HEK293T (cell line): Measurements from ENCODE around the gene GALNT8.
"Not testable (repeated sequence)": the region's sequence is repeated elsewhere in the genome, so short reads cannot be mapped to it uniquely, and the experiment has no call there.

Experiments
- CTCF ChIA-PET: fragments of 350-600 bp; formaldehyde crosslinking; extraction: SDS; loops from one replicate; lab custom pipeline; 2021; ENCODE audit warnings: antibody characterized with exemption, inconsistent platforms; lab: Yijun Ruan, JAX
- POLR2A ChIA-PET: fragments of 350-600 bp; formaldehyde crosslinking; extraction: SDS; loops from one replicate; lab custom pipeline; 2020; ENCODE audit warnings: antibody characterized with exemption, inconsistent platforms; lab: Yijun Ruan, JAX
- DNase-seq: peaks from one replicate; pipeline ENCODE4 v3.0.0; 2012; ENCODE audit warnings: mixed read lengths; ENCODE audit errors: extremely low spot score
- ARNT ChIP-seq: fragments of 450-650 bp; IDR thresholded peaks from 2 replicates; pipeline ENCODE4 v1.6.1; 2017; ENCODE audit warnings: mild to moderate bottlenecking
- BHLHE40 ChIP-seq: fragments of 450-650 bp; IDR thresholded peaks from 2 replicates; pipeline ENCODE4 v1.6.1; 2016; ENCODE audit warnings: mild to moderate bottlenecking, moderate library complexity, borderline replicate concordance
- CTBP1 ChIP-seq: fragments of 450-650 bp; IDR thresholded peaks from 2 replicates; pipeline ENCODE4 v1.6.1; 2016; ENCODE audit warnings: borderline replicate concordance
- ELF4 ChIP-seq: fragments of 450-650 bp; IDR thresholded peaks from 2 replicates; pipeline ENCODE4 v1.6.1; 2017; ENCODE audit warnings: antibody characterized with exemption
- FOXA1 ChIP-seq: fragments of 450-650 bp; IDR thresholded peaks from 2 replicates; pipeline ENCODE4 v1.6.1; 2016; ENCODE audit warnings: mild to moderate bottlenecking
- FOXK2 ChIP-seq: fragments of 450-650 bp; IDR thresholded peaks from 2 replicates; pipeline ENCODE4 v1.6.1; 2016; ENCODE audit warnings: mild to moderate bottlenecking
- FOXM1 ChIP-seq: fragments of 450-650 bp; IDR thresholded peaks from 2 replicates; pipeline ENCODE4 v1.6.1; 2017; ENCODE audit warnings: mild to moderate bottlenecking, borderline replicate concordance
- HDGF ChIP-seq: fragments of 450-650 bp; IDR thresholded peaks from 2 replicates; pipeline ENCODE4 v1.6.1; 2017; ENCODE audit warnings: antibody characterized with exemption, borderline replicate concordance
- L3MBTL2 ChIP-seq: fragments of 450-650 bp; conservative IDR thresholded peaks from 2 replicates; pipeline ENCODE4 v1.6.1; 2016; ENCODE audit warnings: mild to moderate bottlenecking
- LEF1 ChIP-seq: fragments of 450-650 bp; IDR thresholded peaks from 2 replicates; pipeline ENCODE4 v1.6.1; 2017; ENCODE audit warnings: mild to moderate bottlenecking, borderline replicate concordance
- NFRKB ChIP-seq: fragments of 450-650 bp; IDR thresholded peaks from 2 replicates; pipeline ENCODE4 v1.6.1; 2016; ENCODE audit warnings: mild to moderate bottlenecking, moderate library complexity
- SP1 ChIP-seq: fragments of 450-650 bp; IDR thresholded peaks from 2 replicates; pipeline ENCODE4 v1.6.1; 2017
- SUZ12 ChIP-seq: fragments of 450-650 bp; IDR thresholded peaks from 2 replicates; pipeline ENCODE4 v1.6.1; 2016; ENCODE audit warnings: mild to moderate bottlenecking
- TARDBP ChIP-seq: fragments of 450-650 bp; IDR thresholded peaks from 2 replicates; pipeline ENCODE4 v1.6.1; 2016
- ZNF384 ChIP-seq: fragments of 450-650 bp; IDR thresholded peaks from 2 replicates; pipeline ENCODE4 v1.6.1; 2016
- TF ChIP-seq, protein P1 (sequence below): fragments of 450-650 bp; IDR thresholded peaks from 2 replicates; pipeline ENCODE4 v1.6.1; 2016

GALNT8 gene

DNA sequence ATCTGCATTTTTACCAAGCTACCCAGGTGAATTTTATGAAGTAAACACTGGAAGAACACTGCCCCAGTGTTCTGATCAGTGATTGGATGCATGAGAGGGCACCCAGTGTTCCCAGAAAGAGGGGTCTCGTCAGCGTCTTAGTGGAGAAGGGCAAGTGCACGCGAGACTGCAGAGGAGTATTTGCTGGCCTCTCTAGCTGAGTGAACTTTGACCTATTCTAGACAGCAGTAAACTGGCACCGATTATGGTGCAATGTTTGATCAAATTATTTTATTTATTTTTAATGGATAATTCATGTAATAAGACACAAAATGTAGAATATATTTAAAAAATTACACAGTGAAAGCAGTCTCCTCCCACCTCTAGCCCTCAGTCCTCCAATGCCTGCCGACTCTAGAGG lies 5.3 kb upstream of the GALNT8 start:
- POLR2A ChIA-PET, result no interaction called here
- DNase-seq, result no peak
- CTCF ChIA-PET, result no interaction called here
- TF ChIP-seq LEF1, result no peak

DNA sequence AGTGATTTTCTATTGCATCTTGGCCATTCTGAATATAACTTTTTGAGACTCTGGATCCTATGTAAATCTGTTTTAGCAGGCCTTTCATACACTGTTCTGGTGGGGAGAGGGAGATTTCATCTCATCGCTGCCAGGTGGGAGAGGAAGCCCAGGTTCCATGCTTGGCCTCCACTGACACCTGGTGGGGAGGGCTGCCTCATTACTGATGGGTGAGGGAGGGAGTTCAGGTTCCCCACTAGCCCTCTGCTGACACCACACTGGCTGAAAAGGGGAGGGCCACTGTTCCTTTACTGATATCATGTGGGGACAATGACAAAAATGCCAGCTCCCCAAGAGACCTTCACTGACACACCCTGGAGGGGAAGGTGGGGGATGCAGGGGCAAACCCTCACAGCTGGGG lies 2.4 kb upstream of the GALNT8 start:
- no peak for TF ChIP-seq FOXK2
- no peak for TF ChIP-seq NFRKB
- no peak for TF ChIP-seq FOXM1
- TF ChIP-seq HDGF, result no peak
- no peak for TF ChIP-seq ELF4
- TF ChIP-seq, protein P1, sequence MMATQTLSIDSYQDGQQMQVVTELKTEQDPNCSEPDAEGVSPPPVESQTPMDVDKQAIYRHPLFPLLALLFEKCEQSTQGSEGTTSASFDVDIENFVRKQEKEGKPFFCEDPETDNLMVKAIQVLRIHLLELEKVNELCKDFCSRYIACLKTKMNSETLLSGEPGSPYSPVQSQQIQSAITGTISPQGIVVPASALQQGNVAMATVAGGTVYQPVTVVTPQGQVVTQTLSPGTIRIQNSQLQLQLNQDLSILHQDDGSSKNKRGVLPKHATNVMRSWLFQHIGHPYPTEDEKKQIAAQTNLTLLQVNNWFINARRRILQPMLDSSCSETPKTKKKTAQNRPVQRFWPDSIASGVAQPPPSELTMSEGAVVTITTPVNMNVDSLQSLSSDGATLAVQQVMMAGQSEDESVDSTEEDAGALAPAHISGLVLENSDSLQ, result no peak
- TF ChIP-seq ARNT, result no peak
- no peak for TF ChIP-seq LEF1
- no peak for TF ChIP-seq FOXA1
- TF ChIP-seq ZNF384, result no peak
- TF ChIP-seq SP1, result no peak
- TF ChIP-seq SUZ12, result no peak
- TF ChIP-seq CTBP1, result no peak
- no peak for TF ChIP-seq L3MBTL2
- TF ChIP-seq BHLHE40, result no peak
- no peak for TF ChIP-seq TARDBP
- POLR2A ChIA-PET, result no interaction called here
- CTCF ChIA-PET, result no interaction called here

GRCh38 chr12:4720637-4720995 lies 416 bp downstream of the GALNT8 start:
- TF ChIP-seq NFRKB (no peak), HDGF (no peak), ARNT (no peak), TARDBP (no peak), SUZ12 (no peak), CTBP1 (no peak), L3MBTL2 (no peak), BHLHE40 (no peak), ZNF384 (no peak)
- TF ChIP-seq, protein P1, result no peak
- POLR2A ChIA-PET, result no interaction called here
- no peak for DNase-seq
- CTCF ChIA-PET, result no interaction called here

More for the DNA sequence above, 2.4 kb upstream of the GALNT8 start:
- DNase-seq, result no peak

- POLR2A ChIA-PET, DNase-seq, CTCF ChIA-PET: not testable (repeated sequence)
Measured at GRCh38 chr12:4721587-4721986, 1.4 kb downstream of the GALNT8 start.

DNA sequence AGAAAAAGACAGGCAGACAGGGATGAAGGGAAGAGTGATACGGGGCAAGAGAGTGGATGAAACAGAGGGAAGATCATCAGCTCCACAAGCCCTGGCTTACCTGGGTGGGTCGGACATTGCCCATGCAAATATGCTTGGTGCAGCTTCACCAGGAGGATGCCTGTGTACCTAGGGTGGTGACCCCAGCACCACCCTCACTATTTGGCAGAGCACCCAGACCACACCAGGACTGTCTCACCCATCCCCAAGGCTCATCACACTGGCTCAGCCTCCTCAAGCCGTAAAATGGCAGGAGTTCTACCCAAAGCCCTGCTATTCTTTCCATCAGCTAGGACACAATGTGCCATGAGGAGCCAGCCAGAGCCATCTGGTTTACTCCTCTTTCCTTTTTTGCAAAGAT lies 3.0 kb downstream of the GALNT8 start:
- no peak for DNase-seq
- CTCF ChIA-PET, result no interaction called here
- POLR2A ChIA-PET, result no interaction called here
- no peak for TF ChIP-seq TARDBP
- no peak for TF ChIP-seq LEF1
- TF ChIP-seq SUZ12, result no peak
- no peak for TF ChIP-seq L3MBTL2
- TF ChIP-seq, protein P1, result no peak
- no peak for TF ChIP-seq SP1

- no peak for DNase-seq
- no peak for TF ChIP-seq L3MBTL2
- TF ChIP-seq SUZ12, result no peak
- no peak for TF ChIP-seq ELF4
- no peak for TF ChIP-seq FOXK2
- no peak for TF ChIP-seq ZNF384
- no peak for TF ChIP-seq NFRKB
- no peak for TF ChIP-seq LEF1
- TF ChIP-seq CTBP1, result no peak
- CTCF ChIA-PET, result no interaction called here
- POLR2A ChIA-PET, result no interaction called here
Measured at GRCh38 chr12:4725057-4725456, 4.9 kb downstream of the GALNT8 start.

- TF ChIP-seq ARNT, result no peak
- TF ChIP-seq TARDBP, result no peak
- no peak for TF ChIP-seq SUZ12
- no peak for TF ChIP-seq BHLHE40
- no peak for TF ChIP-seq NFRKB
- no peak for TF ChIP-seq FOXM1
- TF ChIP-seq ZNF384, result no peak
- no peak for TF ChIP-seq ELF4
- no peak for TF ChIP-seq FOXA1
- no peak for DNase-seq
- CTCF ChIA-PET, result interaction anchor here (1.2 kb wide), 1 partner anchor 24 kb away, joined by 6 read pairs; no protein-coding TSS in a partner anchor
- POLR2A ChIA-PET, result no interaction called here
Measured at GRCh38 chr12:4734625-4735340, 14.6 kb downstream of the GALNT8 start.
